Activated CD8-positive, alpha-beta memory T cell treated with anti-CD3 and anti-CD28 coated beads, Interleukin-2, amount 10 ng/mL, durations not matched to agents 7 days and 5 days (primary cell): Measurements from ENCODE around the gene CRLF2. TPM values are rescaled to one million over a fixed set of nuclear protein-coding genes. Genes with fewer than 3 reads are reported as not detected.
"Not testable (repeated sequence)": the region's sequence is repeated elsewhere in the genome, so short reads cannot be mapped to it uniquely, and the experiment has no call there.

Source experiments
- ATAC-seq: fragments of 150-1000 bp; cut with Tn5 transposase; one replicate; pipeline ENCODE4 v1.10.0; 2021; ENCODE audit warnings: moderate library complexity
- CTCF ChIA-PET: fragments of 350-600 bp; sonication (Branson Sonifier 250); formaldehyde crosslinking; loops from one replicate; lab custom pipeline; 2021; ENCODE audit warnings: antibody characterized with exemption; lab: Charles Lee
- DNase-seq: peaks from one replicate; pipeline ENCODE4 v3.0.0-alpha.2; 2020
- H3K27ac Mint-ChIP-seq: one replicate; pipeline ENCODE4 v1.8.0; 2021; ENCODE audit warnings: mild to moderate bottlenecking, mixed read lengths
- H3K27me3 Mint-ChIP-seq: one replicate; pipeline ENCODE4 v1.8.0; 2021; ENCODE audit warnings: mixed read lengths
- H3K36me3 Mint-ChIP-seq: one replicate; pipeline ENCODE4 v1.8.0; 2021; ENCODE audit warnings: mild to moderate bottlenecking, mixed read lengths
- H3K4me1 Mint-ChIP-seq: one replicate; pipeline ENCODE4 v1.8.0; 2021; ENCODE audit warnings: mixed read lengths
- H3K4me3 Mint-ChIP-seq: one replicate; pipeline ENCODE4 v1.8.0; 2021; ENCODE audit warnings: mild to moderate bottlenecking, moderate library complexity, mixed read lengths
- H3K9me3 Mint-ChIP-seq: one replicate; pipeline ENCODE4 v1.8.0; 2022; ENCODE audit warnings: low read depth, mixed read lengths
- total RNA-seq, 2 experiments: library from RNA; stranded (reverse); gene quantifications; one replicate each; pipeline ENCODE4 v1.2.3, GENCODE V29; 2021

Gene CRLF2
- 1 to 10 TPM in 1 of 2 experiments, under 1 TPM in 1; 0.96 to 1.3 TPM for total RNA-seq

DNA sequence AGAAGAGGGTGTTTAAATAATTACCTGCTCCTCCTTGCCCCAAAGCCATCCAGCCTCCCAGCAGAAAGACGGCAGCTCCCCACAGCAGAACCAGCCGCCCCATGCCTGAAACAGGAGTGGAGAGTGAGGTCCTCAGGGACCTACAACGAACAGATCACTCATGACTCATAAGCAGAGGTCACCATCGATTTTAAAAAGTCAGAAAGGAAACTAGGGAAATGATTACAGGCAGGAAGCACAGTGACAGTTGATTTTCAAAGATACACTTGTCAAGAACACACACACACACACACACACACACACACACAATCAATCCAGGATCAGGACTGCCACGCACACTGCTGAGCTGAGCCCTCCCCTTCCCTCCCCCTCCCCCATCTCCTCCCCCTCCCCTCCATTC lies at the start of gene CRLF2:
Gene CRLF2, minus strand, starts transcription at position 118 of the 400 bp plus-strand sequence. Its CDS starts 15 bp downstream, at position 103.
- Mint-ChIP-seq H3K27ac (peak within 1 kb of the TSS; percentile 81), H3K27me3 (peaks cover 22% of the 10 kb centered on the region), H3K36me3 (peaks cover 6% of the 10 kb centered on the region), H3K9me3 (peaks cover 8% of the 10 kb centered on the region), H3K4me3 (peak within 1 kb of the TSS; percentile 57), H3K4me1 (peaks cover 31% of the 10 kb centered on the region)
- ATAC-seq (peak; percentile 77), DNase-seq (peak; percentile 64)
- CTCF ChIA-PET: no interaction called here

- H3K27ac Mint-ChIP-seq, DNase-seq, CTCF ChIA-PET, ATAC-seq, H3K36me3 Mint-ChIP-seq, H3K9me3 Mint-ChIP-seq, H3K4me1 Mint-ChIP-seq, H3K27me3 Mint-ChIP-seq, H3K4me3 Mint-ChIP-seq: not testable (repeated sequence)
These were observed 49.3 kb upstream of the CRLF2 start for GRCh38 chrX:1261771-1262170.

GRCh38 chrX:1261285-1261684 lies 48.8 kb upstream of the CRLF2 start:
- H3K27me3 Mint-ChIP-seq: no peaks in the 10 kb centered on the region
- H3K36me3 Mint-ChIP-seq: no peaks in the 10 kb centered on the region
- no peaks in the 10 kb centered on the region for H3K4me1 Mint-ChIP-seq
- DNase-seq (no peak), ATAC-seq (no peak)
- no peak overlapping the region for H3K27ac Mint-ChIP-seq
- H3K9me3 Mint-ChIP-seq: no peaks in the 10 kb centered on the region
- no peak overlapping the region for H3K4me3 Mint-ChIP-seq
- CTCF ChIA-PET: no interaction called here

- CTCF ChIA-PET: no interaction called here
- no peak overlapping the region for H3K4me3 Mint-ChIP-seq
- H3K36me3 Mint-ChIP-seq: no peaks in the 10 kb centered on the region
- H3K4me1 Mint-ChIP-seq: peaks cover 13% of the 10 kb centered on the region
- no peak overlapping the region for H3K27ac Mint-ChIP-seq
- peaks cover 5% of the 10 kb centered on the region for H3K27me3 Mint-ChIP-seq
- DNase-seq: no peak
- H3K9me3 Mint-ChIP-seq: no peaks in the 10 kb centered on the region
- no peak for ATAC-seq
These were observed 40.4 kb upstream of the CRLF2 start for GRCh38 chrX:1252861-1253260.

DNA sequence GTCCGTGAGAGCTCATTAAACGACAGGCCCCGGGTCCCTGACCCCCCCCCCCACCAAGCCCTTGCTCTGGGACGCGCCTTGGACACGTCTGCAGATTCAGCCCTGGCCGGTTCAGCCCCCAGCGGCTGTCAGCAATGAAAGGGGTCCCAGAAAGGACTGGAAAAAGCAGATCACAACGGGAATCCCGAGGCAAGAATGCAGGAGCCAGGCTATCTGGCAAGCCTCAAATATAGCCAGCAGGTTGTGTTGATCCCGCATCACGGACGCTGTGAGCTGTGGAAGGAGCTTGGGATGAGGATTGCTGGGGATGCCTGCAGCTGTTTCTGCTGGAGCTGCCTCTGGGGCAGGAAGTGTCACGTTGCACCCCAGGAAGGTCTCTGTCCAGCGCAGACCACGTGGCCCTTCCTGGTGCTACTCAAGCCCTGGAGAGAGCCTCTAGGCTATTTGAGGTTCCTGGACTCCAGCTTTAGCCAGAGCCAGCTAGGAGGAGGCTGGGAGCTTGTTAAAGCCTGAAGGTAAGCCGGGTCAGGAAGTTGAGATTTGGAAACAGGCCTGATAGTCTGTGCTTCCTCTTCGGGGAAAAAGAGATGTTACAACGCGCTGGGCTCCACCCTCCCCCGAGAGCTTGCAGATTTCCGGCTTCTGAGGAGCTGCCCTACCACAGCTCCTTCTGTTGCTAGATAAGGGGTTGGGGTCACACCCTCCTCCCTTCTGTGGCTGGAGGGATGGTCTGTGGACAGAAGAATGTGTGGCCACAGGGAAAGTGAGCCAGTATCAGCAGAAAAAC lies 36.8 kb upstream of the CRLF2 start:
- DNase-seq: peak; percentile 71
- Mint-ChIP-seq H3K4me1 (peaks cover 16% of the 10 kb centered on the region), H3K27ac (peak overlapping the region; percentile 68), H3K4me3 (no peak overlapping the region), H3K9me3 (no peaks in the 10 kb centered on the region), H3K27me3 (peaks cover 5% of the 10 kb centered on the region), H3K36me3 (no peaks in the 10 kb centered on the region)
- ATAC-seq: peak; percentile 71
- CTCF ChIA-PET: no interaction called here

- Mint-ChIP-seq H3K27me3 (peaks cover 5% of the 10 kb centered on the region), H3K4me1 (peaks cover 19% of the 10 kb centered on the region), H3K36me3 (no peaks in the 10 kb centered on the region), H3K4me3 (no peak overlapping the region), H3K27ac (no peak overlapping the region), H3K9me3 (no peaks in the 10 kb centered on the region)
- DNase-seq (no peak), ATAC-seq (no peak)
- CTCF ChIA-PET: no interaction called here
These were observed 36.0 kb upstream of the CRLF2 start for GRCh38 chrX:1248331-1249061.

GRCh38 chrX:1246816-1247215 lies 34.4 kb upstream of the CRLF2 start:
- DNase-seq (peak; percentile 82), ATAC-seq (peak; percentile 34)
- Mint-ChIP-seq H3K36me3 (no peaks in the 10 kb centered on the region), H3K9me3 (no peaks in the 10 kb centered on the region), H3K27me3 (peaks cover 5% of the 10 kb centered on the region), H3K4me3 (no peak overlapping the region), H3K4me1 (peaks cover 23% of the 10 kb centered on the region), H3K27ac (no peak overlapping the region)
- CTCF ChIA-PET: no interaction called here

DNA sequence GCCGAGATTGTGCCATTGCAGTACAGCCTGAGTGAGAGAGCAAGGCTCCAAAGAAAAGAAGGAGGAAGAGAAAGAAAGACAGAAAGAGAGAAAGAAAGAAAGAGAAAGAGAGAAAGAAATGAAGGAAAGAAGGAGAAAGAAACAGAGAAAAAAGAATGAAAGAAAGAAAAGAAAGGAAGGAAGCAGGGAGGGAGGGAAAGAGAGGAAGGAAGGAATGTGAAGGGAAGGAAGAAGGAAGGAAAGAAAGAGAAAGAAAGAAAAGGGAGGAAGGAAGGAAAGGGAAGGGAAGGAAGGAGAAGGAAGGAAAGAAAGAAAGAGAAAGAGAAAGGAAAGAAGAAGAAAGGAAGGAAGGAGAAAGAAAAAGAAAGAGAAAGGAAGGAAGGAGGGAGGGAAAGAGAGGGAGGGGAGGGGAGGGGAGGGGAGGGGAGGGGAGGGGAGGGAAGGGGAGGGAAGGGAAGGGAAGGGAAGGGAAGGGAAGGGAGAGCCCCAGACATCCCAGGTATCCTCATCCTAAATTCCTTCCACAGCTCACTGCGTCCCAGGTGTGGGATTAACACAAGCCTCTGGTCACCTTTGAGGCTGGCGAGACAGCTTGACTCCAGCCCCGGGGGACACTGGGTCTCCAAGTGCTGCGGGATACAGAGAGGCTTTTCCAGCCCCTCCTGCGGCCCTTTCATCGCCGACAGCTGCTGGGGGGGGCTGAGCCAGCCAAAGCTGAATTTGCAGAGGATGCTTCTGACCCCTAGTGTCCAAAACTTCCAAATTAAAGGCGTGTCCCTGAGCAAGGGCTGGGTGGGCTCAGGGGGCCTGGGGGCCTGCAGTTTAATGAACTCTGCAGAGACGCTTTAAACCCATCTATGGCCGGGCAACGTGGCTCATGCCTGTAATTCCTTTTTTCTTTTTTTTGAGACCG lies 32.0 kb upstream of the CRLF2 start:
- no peak overlapping the region for H3K4me3 Mint-ChIP-seq
- peak overlapping the region; percentile 1 for H3K27ac Mint-ChIP-seq
- H3K36me3 Mint-ChIP-seq: no peaks in the 10 kb centered on the region
- no peaks in the 10 kb centered on the region for H3K9me3 Mint-ChIP-seq
- DNase-seq (peak; percentile 41), ATAC-seq (no peak)
- CTCF ChIA-PET: no interaction called here
- peaks cover 5% of the 10 kb centered on the region for H3K27me3 Mint-ChIP-seq
- peaks cover 17% of the 10 kb centered on the region for H3K4me1 Mint-ChIP-seq

DNA sequence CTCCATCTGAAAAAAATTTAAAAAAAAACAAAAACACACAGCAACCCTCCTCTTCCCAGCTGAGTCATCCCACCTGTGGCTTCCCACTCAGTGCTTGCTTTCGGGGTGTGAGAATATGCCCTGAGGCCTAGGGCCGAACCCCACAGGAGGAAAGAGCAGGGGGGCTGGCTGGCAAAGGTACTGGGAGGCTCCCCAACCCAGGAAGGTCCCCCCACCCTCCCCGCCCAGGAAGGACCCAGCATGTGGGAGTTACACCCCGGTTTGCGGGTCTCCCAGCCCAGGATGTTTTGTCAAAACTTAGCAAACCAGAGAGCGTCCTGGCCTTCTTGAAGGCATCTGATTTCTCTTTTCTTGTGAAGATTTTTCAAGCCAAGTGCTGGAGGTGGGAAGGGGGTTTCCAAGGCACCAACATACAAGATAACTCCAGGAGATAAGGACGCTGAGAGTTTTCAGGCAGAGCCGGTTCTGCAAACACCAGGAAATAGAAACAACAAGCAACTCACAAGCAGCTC lies 30.5 kb upstream of the CRLF2 start:
- no peaks in the 10 kb centered on the region for H3K27me3 Mint-ChIP-seq
- CTCF ChIA-PET: no interaction called here
- peaks cover 10% of the 10 kb centered on the region for H3K4me1 Mint-ChIP-seq
- H3K27ac Mint-ChIP-seq: no peak overlapping the region
- ATAC-seq (peak; percentile 60), DNase-seq (peak; percentile 49)
- no peak overlapping the region for H3K4me3 Mint-ChIP-seq
- H3K36me3 Mint-ChIP-seq: no peaks in the 10 kb centered on the region
- no peaks in the 10 kb centered on the region for H3K9me3 Mint-ChIP-seq

GRCh38 chrX:1240551-1240950 lies 28.1 kb upstream of the CRLF2 start:
- H3K9me3 Mint-ChIP-seq, H3K36me3 Mint-ChIP-seq, H3K4me1 Mint-ChIP-seq, ATAC-seq, H3K27ac Mint-ChIP-seq, CTCF ChIA-PET, H3K27me3 Mint-ChIP-seq, DNase-seq, H3K4me3 Mint-ChIP-seq: not testable (repeated sequence)

DNA sequence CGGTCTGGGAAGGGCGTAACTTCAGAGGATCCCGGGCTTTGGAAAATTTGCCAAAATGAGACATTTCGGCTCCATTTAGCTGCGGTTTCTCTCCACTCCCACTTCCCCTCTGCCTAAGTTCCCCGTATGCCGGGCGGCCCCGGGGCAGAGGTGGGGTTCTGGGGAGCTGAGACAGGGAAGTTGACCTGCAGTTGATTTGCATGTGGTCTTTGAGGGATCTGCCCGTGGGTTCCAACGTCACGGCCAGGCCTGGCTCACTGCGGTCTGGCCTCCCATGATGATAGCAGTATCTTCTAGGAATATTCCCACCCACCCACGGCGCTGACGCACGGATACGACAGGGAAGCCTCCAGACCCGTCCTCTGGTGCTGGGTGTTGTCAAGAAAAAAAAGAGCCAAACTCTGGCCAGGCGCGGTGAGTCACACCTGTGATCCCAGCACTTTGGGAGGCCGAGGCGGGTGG lies 27.3 kb upstream of the CRLF2 start:
- H3K4me1 Mint-ChIP-seq: peaks cover 8% of the 10 kb centered on the region
- CTCF ChIA-PET: no interaction called here
- H3K9me3 Mint-ChIP-seq: no peaks in the 10 kb centered on the region
- DNase-seq (no peak), ATAC-seq (no peak)
- no peaks in the 10 kb centered on the region for H3K27me3 Mint-ChIP-seq
- H3K27ac Mint-ChIP-seq: no peak overlapping the region
- no peaks in the 10 kb centered on the region for H3K36me3 Mint-ChIP-seq
- H3K4me3 Mint-ChIP-seq: no peak overlapping the region

DNA sequence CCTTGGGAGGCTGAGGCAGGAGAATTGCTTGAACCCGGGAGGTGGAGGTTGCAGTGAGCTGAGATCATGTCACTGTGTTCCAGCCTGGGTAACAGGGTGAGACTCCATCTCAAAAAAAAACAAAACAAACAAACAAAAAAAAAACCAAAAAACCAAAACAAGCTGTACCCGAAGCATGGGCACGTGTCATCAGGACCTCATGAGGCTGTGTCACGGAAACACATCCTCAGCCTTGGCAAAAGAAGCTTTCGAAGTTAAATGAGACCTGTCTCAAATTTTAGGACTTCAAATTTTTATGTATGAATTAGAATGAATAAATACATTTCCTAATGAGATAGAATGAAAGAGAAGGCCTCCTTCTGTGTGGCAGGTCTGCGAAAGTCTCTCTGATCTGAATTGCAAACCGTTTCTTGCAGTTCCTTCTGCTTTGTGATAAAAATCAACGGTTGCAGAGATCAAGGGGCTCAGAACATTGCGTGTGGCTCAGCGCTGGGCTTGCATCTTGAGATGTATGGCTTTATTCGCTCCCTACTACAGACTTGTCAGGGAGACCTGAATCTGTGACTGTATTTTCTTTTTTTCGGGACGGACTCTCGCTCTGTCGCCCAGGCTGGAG lies 19.5 kb upstream of the CRLF2 start:
- ATAC-seq: no peak
- no peak overlapping the region for H3K4me3 Mint-ChIP-seq
- DNase-seq: no peak
- peaks cover 3% of the 10 kb centered on the region for H3K4me1 Mint-ChIP-seq
- peaks cover 5% of the 10 kb centered on the region for H3K27me3 Mint-ChIP-seq
- peaks cover 4% of the 10 kb centered on the region for H3K9me3 Mint-ChIP-seq
- no peak overlapping the region for H3K27ac Mint-ChIP-seq
- CTCF ChIA-PET: no interaction called here
- H3K36me3 Mint-ChIP-seq: no peaks in the 10 kb centered on the region

GRCh38 chrX:1228101-1228500 lies 15.7 kb upstream of the CRLF2 start:
- H3K36me3 Mint-ChIP-seq, DNase-seq, H3K4me3 Mint-ChIP-seq, H3K4me1 Mint-ChIP-seq, ATAC-seq, H3K27me3 Mint-ChIP-seq, CTCF ChIA-PET, H3K27ac Mint-ChIP-seq: not testable (repeated sequence)
- peaks cover 21% of the 10 kb centered on the region for H3K9me3 Mint-ChIP-seq
